Activated CD4-positive, alpha-beta T cell treated with anti-CD3 and anti-CD28 coated beads, Interleukin-2, amount 10 ng/mL, durations not matched to agents 24 days and 14 days (primary cell): ENCODE measurements around the gene CASTOR1. TPM values are rescaled to one million over a fixed set of nuclear protein-coding genes. Genes with fewer than 3 reads are reported as not detected.

ENCODE experiments used
- DNase-seq: peaks from one replicate; pipeline ENCODE4 v3.0.0; 2022
- H3K27ac Mint-ChIP-seq: one replicate; pipeline ENCODE4 v1.8.0; 2022; ENCODE audit warnings: mild to moderate bottlenecking, mixed read lengths
- H3K27me3 Mint-ChIP-seq: one replicate; pipeline ENCODE4 v1.8.0; 2022; ENCODE audit warnings: mixed read lengths
- H3K36me3 Mint-ChIP-seq: one replicate; pipeline ENCODE4 v1.8.0; 2022; ENCODE audit warnings: low read depth, mild to moderate bottlenecking, mixed read lengths
- H3K4me1 Mint-ChIP-seq: one replicate; pipeline ENCODE4 v1.8.0; 2021; ENCODE audit warnings: mixed read lengths
- H3K4me3 Mint-ChIP-seq: one replicate; pipeline ENCODE4 v1.8.0; 2022; ENCODE audit warnings: mild to moderate bottlenecking, moderate library complexity, mixed read lengths
- H3K9me3 Mint-ChIP-seq: one replicate; pipeline ENCODE4 v1.8.0; 2021; ENCODE audit warnings: mixed read lengths
- intact Hi-C: fragments of 100-400 bp; cut with micrococcal nuclease; formaldehyde crosslinking; loops from one replicate; pipeline ENCODE4 v1.15.1; 2023
- total RNA-seq: library from RNA; stranded (reverse); gene quantifications from 2 replicates; pipeline ENCODE4 v1.2.3, GENCODE V29; 2022

Gene CASTOR1
- total RNA-seq, 1 donor from 2014 or later: 7.3 TPM

DNA sequence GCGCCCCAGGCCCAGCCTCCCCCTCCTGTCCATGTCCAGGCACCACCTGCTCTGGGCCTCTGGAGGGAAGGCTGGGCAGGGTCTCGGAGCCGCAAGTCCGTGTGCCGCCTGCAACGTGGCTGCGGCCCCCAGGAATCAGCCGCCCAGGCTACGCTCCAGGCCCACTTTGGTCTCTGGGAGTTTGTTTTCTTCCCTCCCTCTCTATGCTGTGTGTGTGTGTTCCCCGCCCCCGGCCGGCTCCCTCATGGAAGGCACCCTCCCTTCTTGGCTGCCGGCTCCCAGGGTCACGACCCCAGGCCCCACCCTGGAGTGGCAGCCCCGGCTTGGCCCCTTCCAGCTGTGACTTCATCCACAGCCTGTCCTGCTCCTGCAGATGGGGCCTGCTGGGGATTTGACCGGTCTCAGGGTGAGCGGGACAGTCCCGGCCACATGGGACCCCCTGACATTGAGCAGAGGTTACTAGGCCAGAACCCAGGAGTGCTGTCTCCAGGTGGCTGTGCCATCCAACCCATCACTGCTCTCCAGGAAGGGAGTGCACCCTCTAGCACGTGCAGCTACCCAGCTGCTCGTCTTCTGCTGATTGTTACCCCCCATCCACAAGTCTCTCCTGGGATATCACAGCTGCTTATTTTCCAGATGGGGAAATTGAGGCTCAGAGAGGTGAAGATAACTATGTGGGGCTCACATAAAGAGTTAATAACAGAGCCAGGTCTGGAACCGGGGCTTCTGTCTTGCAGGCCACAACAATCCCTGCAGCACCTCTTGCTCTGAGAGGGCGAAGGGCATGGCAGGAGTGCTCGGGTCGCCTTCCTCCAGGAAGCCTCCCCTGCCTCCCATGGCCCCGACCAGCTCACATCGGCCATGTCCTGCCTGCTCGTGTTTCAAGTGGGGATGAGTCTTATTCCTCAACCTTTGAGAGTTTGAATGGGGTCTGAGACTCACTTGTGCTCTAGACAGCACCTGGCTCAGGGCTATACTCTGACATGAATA lies 40.0 kb downstream of the CASTOR1 start:
- Mint-ChIP-seq H3K4me1 (peaks cover 63% of the 10 kb centered on the region), H3K27me3 (no peaks in the 10 kb centered on the region), H3K9me3 (no peaks in the 10 kb centered on the region), H3K36me3 (peaks cover 21% of the 10 kb centered on the region), H3K4me3 (no peak overlapping the region), H3K27ac (peak overlapping the region; percentile 93)
- no peak for DNase-seq
- intact Hi-C loops: loop anchor here (5.0 kb wide), 1 partner anchor 52 kb away; no protein-coding TSS in a partner anchor

- H3K4me1 Mint-ChIP-seq: peaks cover 70% of the 10 kb centered on the region
- no peaks in the 10 kb centered on the region for H3K27me3 Mint-ChIP-seq
- H3K9me3 Mint-ChIP-seq: no peaks in the 10 kb centered on the region
- peaks cover 30% of the 10 kb centered on the region for H3K36me3 Mint-ChIP-seq
- intact Hi-C loops: loop anchor here (5.0 kb wide), 1 partner anchor 51 kb away; no protein-coding TSS in a partner anchor
- no peak for DNase-seq
- H3K4me3 Mint-ChIP-seq: peak overlapping the region; percentile 64
- peak overlapping the region; percentile 93 for H3K27ac Mint-ChIP-seq
These were observed 40.8 kb downstream of the CASTOR1 start for GRCh38 chr22:30248484-30248883.

DNA sequence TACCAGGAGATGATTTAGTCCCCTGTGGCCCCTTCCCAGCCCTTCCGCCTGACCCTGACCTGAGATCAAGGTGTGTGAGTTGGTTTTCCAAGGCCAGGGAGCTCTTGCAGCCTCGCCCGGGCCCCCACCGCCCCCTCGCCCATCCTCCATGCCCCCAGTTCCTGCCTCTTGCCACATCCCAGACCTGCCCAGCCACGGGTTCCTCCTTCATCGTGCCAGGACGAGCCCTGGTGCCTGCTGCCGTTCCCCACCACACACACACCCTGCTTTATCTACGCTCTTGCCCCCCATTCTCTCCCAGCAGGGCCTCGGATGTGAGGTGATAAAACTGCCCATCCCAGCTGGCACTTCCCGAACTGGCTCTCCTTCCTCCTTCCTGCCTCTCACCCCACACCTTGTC lies 41.3 kb downstream of the CASTOR1 start:
- Mint-ChIP-seq H3K4me3 (peak overlapping the region; percentile 97), H3K27me3 (no peaks in the 10 kb centered on the region), H3K9me3 (no peaks in the 10 kb centered on the region), H3K4me1 (peaks cover 68% of the 10 kb centered on the region), H3K36me3 (peaks cover 35% of the 10 kb centered on the region), H3K27ac (peak overlapping the region; percentile 93)
- DNase-seq: no peak
- intact Hi-C loops: loop anchor here (5.0 kb wide), 1 partner anchor 51 kb away; no protein-coding TSS in a partner anchor

DNA sequence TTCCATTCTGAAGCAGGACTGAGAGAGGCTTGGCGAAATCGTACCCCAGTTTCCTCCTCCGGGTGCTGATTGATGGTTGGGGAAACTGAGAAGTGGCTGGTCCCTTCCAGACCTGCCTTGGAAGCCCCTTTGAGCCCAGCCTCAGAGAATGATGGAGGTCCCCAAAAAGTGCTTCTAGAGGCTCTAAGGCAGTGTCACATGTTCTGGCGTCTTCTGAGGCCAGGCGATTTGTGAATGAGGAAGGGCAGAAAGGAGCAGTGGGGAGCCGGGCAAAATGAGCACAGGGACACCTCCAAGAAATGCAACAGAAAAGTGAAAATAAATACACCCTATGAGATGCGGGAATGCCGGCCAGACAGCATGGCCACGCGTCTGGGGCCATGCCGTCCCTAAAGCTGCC lies 41.7 kb downstream of the CASTOR1 start:
- Mint-ChIP-seq H3K36me3 (peaks cover 39% of the 10 kb centered on the region), H3K27ac (peak overlapping the region; percentile 93), H3K4me1 (peaks cover 68% of the 10 kb centered on the region), H3K9me3 (no peaks in the 10 kb centered on the region), H3K4me3 (peak overlapping the region; percentile 97), H3K27me3 (no peaks in the 10 kb centered on the region)
- no peak for DNase-seq
- intact Hi-C loops: loop anchor here (5.0 kb wide), 1 partner anchor 50 kb away; no protein-coding TSS in a partner anchor

DNA sequence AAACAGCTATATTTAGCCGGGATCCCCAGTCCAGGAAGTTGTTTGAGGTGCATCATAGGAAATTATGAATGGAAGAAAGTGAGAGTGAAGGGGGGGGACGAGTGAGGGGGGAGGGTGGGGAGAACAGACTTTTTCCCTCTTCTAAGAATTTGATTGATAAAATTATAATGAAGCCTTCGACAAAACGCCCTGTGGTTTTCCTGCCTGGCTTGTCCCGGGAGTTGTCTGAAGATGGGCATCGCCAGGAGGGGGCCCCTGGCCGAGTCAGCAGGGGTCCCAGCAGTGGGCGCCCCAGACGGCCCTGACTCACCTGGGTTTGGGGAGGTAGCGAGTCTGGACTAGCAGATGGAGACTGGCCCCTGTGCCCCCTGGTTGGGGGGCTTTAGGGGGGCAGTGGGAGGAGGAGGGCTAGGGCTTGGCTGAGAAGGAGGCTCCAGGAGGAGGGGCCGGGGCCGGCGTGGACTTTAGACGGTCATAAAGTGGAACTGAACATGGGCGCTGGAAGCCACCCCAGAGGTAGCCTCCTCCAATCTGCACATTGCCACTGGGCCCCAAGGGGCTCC lies 42.4 kb downstream of the CASTOR1 start:
- H3K27me3 Mint-ChIP-seq: no peaks in the 10 kb centered on the region
- H3K27ac Mint-ChIP-seq: peak overlapping the region; percentile 93
- H3K4me3 Mint-ChIP-seq: peak overlapping the region; percentile 97
- peaks cover 68% of the 10 kb centered on the region for H3K4me1 Mint-ChIP-seq
- peaks cover 45% of the 10 kb centered on the region for H3K36me3 Mint-ChIP-seq
- intact Hi-C loops: loop anchor here (1.0 to 5.0 kb wide), 6 partner anchors 20 to 143 kb away; no protein-coding TSS in a partner anchor
- H3K9me3 Mint-ChIP-seq: no peaks in the 10 kb centered on the region
- DNase-seq: peak; percentile 76

DNA sequence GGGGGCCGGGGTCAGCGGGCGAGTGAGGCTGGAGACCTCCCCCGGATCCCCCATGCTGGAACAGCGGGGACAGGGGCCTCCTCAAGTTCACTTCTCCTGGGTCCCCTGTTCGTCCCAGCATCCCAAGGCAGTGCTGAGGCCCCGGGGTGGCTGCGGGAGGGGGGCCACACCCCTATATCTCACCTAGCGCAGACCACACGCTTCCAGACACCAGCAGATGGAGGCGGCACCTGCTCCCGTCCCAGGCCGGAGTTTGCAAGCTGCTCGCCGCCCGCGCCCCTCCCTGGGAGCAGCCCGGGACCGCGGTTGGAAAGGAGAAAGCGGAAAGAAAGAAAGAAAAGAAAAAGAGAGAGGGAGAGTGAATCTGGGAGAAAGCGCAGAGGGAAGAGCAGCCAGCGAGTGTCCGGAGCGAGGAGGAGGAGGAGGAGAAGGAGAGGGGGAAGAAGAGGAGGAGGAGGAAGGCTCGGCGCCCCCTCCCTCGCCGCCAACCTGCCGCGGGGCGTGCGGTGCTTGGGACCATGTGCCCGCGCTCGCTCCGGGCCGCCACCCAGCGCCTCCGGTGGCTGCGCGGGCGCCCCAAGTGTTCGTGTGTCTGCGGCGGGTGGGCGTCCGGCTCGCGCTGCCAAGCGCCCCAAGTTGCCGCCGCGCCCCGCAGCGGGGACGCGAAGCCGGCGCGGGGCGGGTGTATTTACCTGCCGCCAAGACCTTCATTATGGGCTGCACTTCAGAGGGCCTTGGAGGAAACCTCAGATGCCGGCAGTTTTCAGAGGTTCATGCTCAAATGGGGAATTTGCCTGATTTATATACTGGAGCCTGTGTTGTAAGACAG lies 43.1 kb downstream of the CASTOR1 start, which contains the start of gene LIF:
Gene LIF, minus strand, starts transcription at position 775 of the 829 bp plus-strand sequence. Its CDS starts 64 bp downstream, at position 711.
- H3K36me3 Mint-ChIP-seq: peaks cover 49% of the 10 kb centered on the region
- intact Hi-C loops: loop anchor here (1.0 to 5.0 kb wide), 7 partner anchors 21 to 142 kb away; no protein-coding TSS in a partner anchor
- H3K9me3 Mint-ChIP-seq: no peaks in the 10 kb centered on the region
- peak within 1 kb of the TSS; percentile 100 for H3K27ac Mint-ChIP-seq
- H3K4me1 Mint-ChIP-seq: peaks cover 67% of the 10 kb centered on the region
- peak; percentile 89 for DNase-seq
- H3K4me3 Mint-ChIP-seq: peak within 1 kb of the TSS; percentile 97
- no peaks in the 10 kb centered on the region for H3K27me3 Mint-ChIP-seq

DNA sequence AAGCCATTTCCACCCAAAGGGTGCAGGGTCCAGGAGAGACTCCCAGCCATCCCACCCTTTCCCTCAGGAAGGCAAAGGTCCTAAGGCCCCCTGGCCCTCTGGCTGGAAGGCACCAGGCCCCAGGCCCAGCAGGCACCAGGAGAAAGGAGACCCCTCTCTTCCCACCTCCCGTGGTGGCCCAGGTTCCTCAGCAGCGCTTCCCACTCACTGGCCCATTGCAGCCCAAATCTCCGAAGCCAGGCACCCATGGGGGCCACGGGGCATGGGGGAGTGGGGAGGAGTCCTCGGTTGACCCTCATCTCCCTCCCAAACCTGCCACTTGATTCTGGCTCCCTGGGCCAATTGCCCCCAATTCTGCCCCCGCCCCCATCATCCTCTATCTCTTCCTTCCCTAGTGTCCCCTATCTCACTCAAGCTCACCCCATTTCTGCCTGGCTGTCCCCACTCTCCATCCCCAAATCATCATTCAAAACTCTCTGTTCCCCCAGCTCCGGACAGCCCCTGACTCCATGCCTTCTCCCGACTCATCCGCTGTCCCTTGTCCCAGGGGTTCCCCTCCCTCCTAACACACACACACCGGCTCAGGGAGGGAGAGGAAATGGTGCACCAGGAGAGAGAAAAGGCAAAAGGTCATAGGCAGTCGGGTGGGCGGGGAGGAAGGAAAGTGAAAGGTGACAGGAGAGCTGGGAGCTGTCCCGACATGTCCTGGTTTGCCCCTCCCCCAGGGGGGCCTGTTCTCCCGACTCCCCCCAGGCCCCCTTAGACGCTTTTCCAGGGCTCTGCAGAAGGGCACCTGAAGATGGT lies 43.9 kb downstream of the CASTOR1 start:
- Mint-ChIP-seq H3K9me3 (no peaks in the 10 kb centered on the region), H3K4me3 (peak overlapping the region; percentile 97), H3K27ac (peak overlapping the region; percentile 100), H3K27me3 (no peaks in the 10 kb centered on the region), H3K36me3 (peaks cover 58% of the 10 kb centered on the region), H3K4me1 (peaks cover 68% of the 10 kb centered on the region)
- DNase-seq: no peak
- intact Hi-C loops: loop anchor here (2.0 to 5.0 kb wide), 2 partner anchors 25 to 48 kb away; no protein-coding TSS in a partner anchor

DNA sequence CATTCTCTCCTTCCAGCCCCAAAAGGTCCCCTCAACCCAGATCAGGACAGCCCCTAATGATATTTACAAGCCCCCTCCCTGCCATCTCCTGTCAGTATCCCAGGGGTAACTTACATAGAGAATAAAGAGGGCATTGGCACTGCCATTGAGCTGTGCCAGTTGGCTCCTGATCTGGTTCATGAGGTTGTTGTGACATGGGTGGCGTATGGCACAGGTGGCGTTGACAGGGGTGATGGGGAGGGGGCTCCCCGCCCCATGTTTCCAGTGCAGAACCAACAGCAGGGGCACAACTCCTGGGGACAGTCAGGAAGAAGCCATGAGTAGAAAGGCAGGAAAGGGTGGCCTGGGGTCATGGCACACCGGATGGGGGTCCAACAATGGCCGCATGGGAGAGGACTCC lies 44.7 kb downstream of the CASTOR1 start:
- no peaks in the 10 kb centered on the region for H3K9me3 Mint-ChIP-seq
- H3K4me3 Mint-ChIP-seq: peak overlapping the region; percentile 97
- H3K4me1 Mint-ChIP-seq: peaks cover 63% of the 10 kb centered on the region
- intact Hi-C loops: loop anchor here (2.0 to 5.0 kb wide), 2 partner anchors 24 to 47 kb away; no protein-coding TSS in a partner anchor
- peak overlapping the region; percentile 100 for H3K27ac Mint-ChIP-seq
- H3K36me3 Mint-ChIP-seq: peaks cover 60% of the 10 kb centered on the region
- H3K27me3 Mint-ChIP-seq: no peaks in the 10 kb centered on the region
- DNase-seq: no peak

- no peaks in the 10 kb centered on the region for H3K27me3 Mint-ChIP-seq
- H3K4me3 Mint-ChIP-seq: peak overlapping the region; percentile 97
- H3K36me3 Mint-ChIP-seq: peaks cover 60% of the 10 kb centered on the region
- no peaks in the 10 kb centered on the region for H3K9me3 Mint-ChIP-seq
- peak overlapping the region; percentile 100 for H3K27ac Mint-ChIP-seq
- intact Hi-C loops: loop anchor here (2.0 kb wide), 1 partner anchor 23 kb away; no protein-coding TSS in a partner anchor
- H3K4me1 Mint-ChIP-seq: peaks cover 62% of the 10 kb centered on the region
- DNase-seq: no peak
These were observed 45.2 kb downstream of the CASTOR1 start for GRCh38 chr22:30244066-30244465.

- intact Hi-C loops: loop anchor here (2.0 kb wide), 1 partner anchor 23 kb away; no protein-coding TSS in a partner anchor
- H3K27me3 Mint-ChIP-seq: no peaks in the 10 kb centered on the region
- peaks cover 60% of the 10 kb centered on the region for H3K36me3 Mint-ChIP-seq
- H3K4me1 Mint-ChIP-seq: peaks cover 63% of the 10 kb centered on the region
- H3K4me3 Mint-ChIP-seq: peak overlapping the region; percentile 97
- DNase-seq: no peak
- H3K9me3 Mint-ChIP-seq: no peaks in the 10 kb centered on the region
- H3K27ac Mint-ChIP-seq: peak overlapping the region; percentile 100
These were observed 45.6 kb downstream of the CASTOR1 start for GRCh38 chr22:30243661-30244060.

DNA sequence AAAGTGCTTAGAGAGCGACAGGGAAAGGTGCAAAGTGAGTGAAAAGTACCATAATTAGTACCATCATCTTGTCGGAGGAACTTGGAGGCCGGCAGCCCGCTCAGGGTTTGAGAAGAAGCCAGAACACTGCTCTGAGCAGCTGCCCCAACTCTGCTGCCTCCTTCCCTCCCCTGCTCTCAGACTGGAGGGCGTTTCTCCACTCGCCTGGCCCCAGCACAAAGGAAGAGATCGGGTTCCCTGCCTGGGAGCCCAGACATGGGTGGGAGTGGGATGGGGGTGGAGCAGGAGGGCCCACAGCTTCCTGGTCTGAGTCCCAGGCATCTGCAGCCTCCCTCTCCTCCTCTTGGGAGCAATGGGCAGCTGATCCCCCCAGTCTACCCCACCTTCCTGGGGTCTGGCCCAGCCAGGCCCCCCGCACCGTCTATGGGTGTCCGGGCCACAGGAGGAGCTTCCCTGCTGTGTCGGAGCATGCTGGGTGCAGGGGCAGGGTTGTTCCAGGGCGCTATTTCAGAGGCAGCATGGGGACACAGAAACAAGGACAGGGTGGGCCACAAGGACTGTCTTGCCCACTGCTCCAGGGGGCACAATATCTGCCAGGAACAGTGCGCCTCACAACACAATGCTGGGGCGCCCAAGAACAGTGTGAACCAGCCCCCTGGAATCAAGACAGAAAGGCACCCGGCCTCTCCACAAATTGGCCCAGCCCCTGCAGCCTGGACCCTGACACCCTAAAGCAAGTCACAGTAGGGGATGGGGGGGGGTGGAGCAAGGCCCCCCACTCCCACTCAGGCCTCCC lies 47.5 kb downstream of the CASTOR1 start:
- Mint-ChIP-seq H3K4me1 (peaks cover 58% of the 10 kb centered on the region), H3K36me3 (peaks cover 62% of the 10 kb centered on the region), H3K27ac (peak overlapping the region; percentile 84), H3K9me3 (no peaks in the 10 kb centered on the region), H3K4me3 (peak overlapping the region; percentile 97), H3K27me3 (no peaks in the 10 kb centered on the region)
- DNase-seq: no peak
- intact Hi-C loops: no loop called here
